K562 (cell line): ENCODE measurements around the gene TAAR5. TPM values are rescaled to one million over a fixed set of nuclear protein-coding genes. Genes with fewer than 3 reads are reported as not detected.

ENCODE experiments used
- ATAC-seq: fragments of 200-7000 bp; cut with Tn5 transposase; 3 replicates; pipeline ENCODE4 v1.9.1; 2020; ENCODE audit warnings: moderate library complexity
- BruUV-seq: library from RNA; stranded (reverse); fragments of 400-500 nt; replicated peaks from 2 replicates; lab custom pipeline; 2021; lab: Mats Ljungman, UMichigan
- CTCF ChIA-PET: fragments of 300-600 bp; formaldehyde crosslinking; extraction: SDS; loops from one replicate; lab custom pipeline; 2021; ENCODE audit warnings: low intra/inter-chr PET ratio; lab: Yijun Ruan, JAX
- POLR2A ChIA-PET: fragments of 300-600, 350-650 bp; sonication (Branson Sonifier 250); formaldehyde crosslinking; extraction: SDS; loops from one replicate; lab custom pipeline; 2021; ENCODE audit warnings: antibody characterized with exemption, inconsistent platforms; lab: Yijun Ruan, JAX
- DNase-seq, 4 experiments: peaks; one replicate each; pipeline versions ENCODE4 v3.0.0 to v3.0.0-alpha.2; 2011 to 2018; ENCODE audit warnings: low spot score in 3 of 4, mixed read lengths in 3 of 4; ENCODE audit errors: extremely low read depth in 1 of 4
- FAIRE-seq: peaks from 2 replicates; lab custom pipeline; 2011; peaks lifted over from hg19 to GRCh38; lab: Jason Lieb, UNC
- H2AFZ ChIP-seq: 2 replicates; pipeline ENCODE4 v1.6.0; 2011; ENCODE audit warnings: low read depth, low read length, control low read depth, inconsistent platforms
- H3K27ac ChIP-seq: fragments of 200-600 bp; 3 replicates; pipeline ENCODE4 v1.8.0; 2011; ENCODE audit warnings: low read depth, mild to moderate bottlenecking, control low read depth, inconsistent platforms, low read length, moderate library complexity, mixed read lengths; ENCODE audit errors: extremely low read depth
- H3K27me3 ChIP-seq, 2 experiments: fragments of 300-600 bp in 1 of 2; 2 replicates in 1 of 2; 3 replicates in 1 of 2; pipeline versions ENCODE4 v1.6.0 to v1.8.0; 2011; ENCODE audit warnings: inconsistent platforms in 2 of 2, low read length in 2 of 2, mild to moderate bottlenecking in 1 of 2, mixed read lengths in 1 of 2, moderate library complexity in 1 of 2; ENCODE audit not compliant: control insufficient read depth in 2 of 2, insufficient read depth in 2 of 2
- H3K36me3 ChIP-seq: fragments of 300-600 bp; 3 replicates; pipeline ENCODE4 v1.8.0; 2011; ENCODE audit warnings: mild to moderate bottlenecking, low read length, inconsistent platforms; ENCODE audit not compliant: control insufficient read depth, insufficient read depth
- H3K4me1 ChIP-seq, 2 experiments: fragments of 200-600 bp in 1 of 2; replicated peaks in 1 of 2; 2 replicates in 1 of 2; 3 replicates in 1 of 2; pipeline versions ENCODE4 v1.5.1 to v1.8.0; 2011; ENCODE audit warnings: inconsistent platforms in 2 of 2, low read length in 2 of 2, mild to moderate bottlenecking in 1 of 2, mixed read lengths in 1 of 2, moderate library complexity in 1 of 2; ENCODE audit not compliant: control insufficient read depth in 2 of 2, insufficient read depth in 2 of 2
- H3K4me2 ChIP-seq: 2 replicates; pipeline ENCODE4 v1.6.1; 2011; ENCODE audit warnings: low read length, control low read depth, inconsistent platforms, mixed read lengths; ENCODE audit not compliant: insufficient read depth
- H3K4me3 ChIP-seq: fragments of 200-600 bp; sonication (generic), shearing (Covaris generic); 2 replicates; pipeline ENCODE4 v1.5.1; 2016; ENCODE audit warnings: control low read depth, inconsistent platforms
- H3K79me2 ChIP-seq: fragments of 200-600 bp; 3 replicates; pipeline ENCODE4 v1.8.0; 2011; ENCODE audit warnings: low read length, inconsistent platforms; ENCODE audit not compliant: control insufficient read depth, insufficient read depth
- H3K9ac ChIP-seq, 2 experiments: 2 replicates each; pipeline versions ENCODE4 v1.6.0 to v1.6.1; 2011; ENCODE audit warnings: low read depth in 2 of 2, low read length in 2 of 2, control low read depth in 1 of 2, inconsistent platforms in 1 of 2, mild to moderate bottlenecking in 1 of 2, mixed read lengths in 1 of 2; ENCODE audit not compliant: insufficient read depth in 1 of 2
- H3K9me1 ChIP-seq: one replicate; pipeline ENCODE4 v1.6.0; 2011; ENCODE audit warnings: inconsistent platforms, mild to moderate bottlenecking, low read length, moderate library complexity; ENCODE audit not compliant: control insufficient read depth, insufficient read depth
- H3K9me3 ChIP-seq: replicated peaks from 2 replicates; pipeline ENCODE4 v1.5.1; 2011; ENCODE audit warnings: low read depth, low read length, inconsistent platforms; ENCODE audit not compliant: control insufficient read depth, insufficient read depth
- H4K20me1 ChIP-seq: replicated peaks from 2 replicates; pipeline ENCODE4 v1.6.1; 2011; ENCODE audit warnings: low read length, inconsistent platforms, mixed read lengths; ENCODE audit not compliant: control insufficient read depth, insufficient read depth
- ARID3B ChIP-seq: fragments of 250-450 bp; sonication (Bioruptor Pico); IDR thresholded peaks from 2 replicates; pipeline ENCODE4 v1.4.0; 2020; ENCODE audit warnings: borderline replicate concordance
- BRD9 ChIP-seq: fragments of 450-650 bp; IDR thresholded peaks from 2 replicates; pipeline ENCODE4 v1.6.1; 2018; ENCODE audit warnings: low read depth; ENCODE audit not compliant: partially characterized antibody
- CBX2 ChIP-seq: fragments of 200-600 bp; sonication (generic); IDR thresholded peaks from one replicate; pipeline ENCODE4 v1.6.1; 2012; ENCODE audit warnings: mild to moderate bottlenecking, low read length, inconsistent platforms; ENCODE audit not compliant: insufficient read depth, poor library complexity, severe bottlenecking
- CCNT2 ChIP-seq: IDR thresholded peaks from 2 replicates; pipeline ENCODE4 v1.6.1; 2011; ENCODE audit warnings: borderline replicate concordance, low read depth, mild to moderate bottlenecking, moderate library complexity, mixed read lengths, low read length; ENCODE audit not compliant: insufficient read length; ENCODE audit errors: extremely low read depth
- KDM1A ChIP-seq, 2 experiments: fragments of 450-650 bp; IDR thresholded peaks; 2 replicates each; pipeline ENCODE4 v1.6.1; 2016; ENCODE audit warnings: mild to moderate bottlenecking in 2 of 2
- POU5F1 ChIP-seq: fragments of 150-350 bp; IDR thresholded peaks from 2 replicates; pipeline ENCODE4 v1.6.1; 2014; ENCODE audit warnings: borderline replicate concordance, low read length, low read depth, mild to moderate bottlenecking; ENCODE audit not compliant: partially characterized antibody
- RBM15 ChIP-seq: fragments of 200-400 bp; formaldehyde crosslinking; IDR thresholded peaks from 2 replicates; pipeline ENCODE4 v1.6.1; 2018; ENCODE audit warnings: mild to moderate bottlenecking, low read length, moderate library complexity; ENCODE audit not compliant: insufficient read depth
- SLC30A9 ChIP-seq: fragments of 250-450 bp; sonication (Bioruptor Pico); IDR thresholded peaks from 2 replicates; pipeline ENCODE4 v1.8.0; 2022; ENCODE audit warnings: mild to moderate bottlenecking, moderate library complexity
- TAF9B ChIP-seq: fragments of 450-650 bp; IDR thresholded peaks from 2 replicates; pipeline ENCODE4 v1.6.1; 2018; ENCODE audit warnings: mild to moderate bottlenecking; ENCODE audit not compliant: partially characterized antibody
- TCF3 ChIP-seq: sonication (generic); formaldehyde crosslinking; IDR thresholded peaks from 2 replicates; pipeline ENCODE4 v1.4.0; 2020; ENCODE audit warnings: mild to moderate bottlenecking, missing genetic modification reagents
- TCF7 ChIP-seq: sonication (generic); IDR thresholded peaks from 2 replicates; pipeline ENCODE4 v1.6.1; 2016; ENCODE audit warnings: antibody characterized with exemption, borderline replicate concordance
- WGBS: fragments of 100-300 bp; shearing (Covaris generic); methylation state at CpG from one replicate; pipeline ENCODE4 v1.1.6; 2016; ENCODE audit warnings: low coverage, mixed read lengths; ENCODE audit not compliant: insufficient coverage; ENCODE audit errors: missing lambda C conversion rate; 5-methylcytosine and 5-hydroxymethylcytosine counted together
- in situ Hi-C: fragments of 300-500 bp; cut with MboI; formaldehyde crosslinking; loops from 4 replicates; pipeline ENCODE4 v1.15.0; 2018; ENCODE audit warnings: inconsistent platforms, mixed read lengths
- intact Hi-C: fragments of 100-400 bp; cut with micrococcal nuclease; formaldehyde crosslinking; loops from 2 replicates; pipeline ENCODE4 v1.14.2; 2022
- polyA plus RNA-seq, 8 experiments: library from polyadenylated mRNA; depleted of rRNA in 4 of 8; stranded (reverse) in 5 of 8; unstranded in 3 of 8; fragments of >200 nt; fragmentation: Nextera tagmentation in 2 of 8; fragmentation: Illumina TruSeq in 1 of 8; extraction: Ambion mirVana in 2 of 8; extraction: Trizol in 1 of 8; gene quantifications; 2 replicates each; pipeline versions ENCODE4 v1.2.1 to v1.2.3, GENCODE V29; 2011 to 2014; ENCODE audit warnings: inconsistent platforms in 1 of 8, missing spikeins in 1 of 8
- total RNA-seq, 7 experiments: library from RNA; depleted of rRNA in 6 of 7; stranded (reverse); fragments of >200 nt in 6 of 7; fragmentation: Illumina TruSeq in 2 of 7; extraction: Trizol in 2 of 7; gene quantifications; 2 replicates each; pipeline versions ENCODE4 v1.2.1 to v1.2.3, GENCODE V29; 2011 to 2021; ENCODE audit warnings: low replicate concordance in 1 of 7

Gene TAAR5
- total and polyA plus RNA-seq, 9 of the 15 experiments (the other 6 are each of a cell fraction or from before 2014, with no cell fraction given): not detected

GRCh38 chr6:132633362-132633761 is 43.8 kb upstream of the TAAR5 start:
- TF ChIP-seq ARID3B (CRISPR knock-in tag) (no peak), BRD9 (no peak), TAF9B (no peak), CCNT2 (no peak), RBM15 (no peak), SLC30A9 (no peak), TCF3 (CRISPR knock-in tag) (no peak), CBX2 (no peak), TCF7 (no peak), KDM1A (IDR thresholded peaks at IDR 0.05) (no peak), POU5F1 (no peak)

More at GRCh38 chr6:132633362-132633761, 43.8 kb upstream of the TAAR5 start:
- no peak overlapping the region for H3K9ac ChIP-seq
- ChIA-PET POLR2A (interaction anchor here (1.0 kb wide), 1 partner anchor 8 kb away, joined by 3 read pairs; no protein-coding TSS in a partner anchor), CTCF (no interaction called here)
- WGBS: 0% methylated on average over 2 of the region's 2 CpGs
- no peak overlapping the region for H3K4me3 ChIP-seq
- ATAC-seq (no peak), FAIRE-seq (no peak), DNase-seq (no peak)
- no peaks in the 10 kb centered on the region for H3K79me2 ChIP-seq
- no peak overlapping the region for H3K4me2 ChIP-seq
- no peaks in the 10 kb centered on the region for H3K27me3 ChIP-seq
- H3K36me3 ChIP-seq: no peaks in the 10 kb centered on the region
- no peaks in the 10 kb centered on the region for H4K20me1 ChIP-seq
- in situ Hi-C loops: no loop called here
- BruUV-seq: no TSS peak
- H2AFZ ChIP-seq: no peak overlapping the region
- no peaks in the 10 kb centered on the region for H3K9me1 ChIP-seq
- no peaks in the 10 kb centered on the region for H3K4me1 ChIP-seq
- H3K27ac ChIP-seq: no peak overlapping the region
- intact Hi-C loops: no loop called here
- H3K9me3 ChIP-seq: no peaks in the 10 kb centered on the region
